ENCODE results near the gene PDE3A.

The PDE3A gene

DNA sequence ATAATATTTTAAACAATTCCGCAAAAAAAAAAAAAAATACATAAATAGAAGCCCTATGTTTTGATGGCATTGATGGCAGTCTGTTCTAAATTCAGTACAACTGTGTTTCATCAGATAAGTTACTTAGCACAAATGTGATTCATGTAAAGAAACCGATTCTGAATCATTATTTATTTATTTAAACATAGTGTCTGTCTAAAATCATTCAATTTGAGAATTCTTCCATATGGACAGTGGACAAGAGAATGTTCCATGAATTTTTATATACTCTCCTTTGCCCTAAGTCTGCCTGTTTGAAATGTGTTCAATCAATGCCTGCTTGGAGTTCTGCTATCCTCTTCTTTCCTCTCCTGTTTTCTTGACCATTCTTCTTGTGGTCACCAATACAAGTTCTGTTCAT, 126.5 kb downstream of the PDE3A start:
- no peak overlapping the region for H3K4me3 ChIP-seq (ENCODE audit: low read depth, low read length)
- TF ChIP-seq, protein P1, sequence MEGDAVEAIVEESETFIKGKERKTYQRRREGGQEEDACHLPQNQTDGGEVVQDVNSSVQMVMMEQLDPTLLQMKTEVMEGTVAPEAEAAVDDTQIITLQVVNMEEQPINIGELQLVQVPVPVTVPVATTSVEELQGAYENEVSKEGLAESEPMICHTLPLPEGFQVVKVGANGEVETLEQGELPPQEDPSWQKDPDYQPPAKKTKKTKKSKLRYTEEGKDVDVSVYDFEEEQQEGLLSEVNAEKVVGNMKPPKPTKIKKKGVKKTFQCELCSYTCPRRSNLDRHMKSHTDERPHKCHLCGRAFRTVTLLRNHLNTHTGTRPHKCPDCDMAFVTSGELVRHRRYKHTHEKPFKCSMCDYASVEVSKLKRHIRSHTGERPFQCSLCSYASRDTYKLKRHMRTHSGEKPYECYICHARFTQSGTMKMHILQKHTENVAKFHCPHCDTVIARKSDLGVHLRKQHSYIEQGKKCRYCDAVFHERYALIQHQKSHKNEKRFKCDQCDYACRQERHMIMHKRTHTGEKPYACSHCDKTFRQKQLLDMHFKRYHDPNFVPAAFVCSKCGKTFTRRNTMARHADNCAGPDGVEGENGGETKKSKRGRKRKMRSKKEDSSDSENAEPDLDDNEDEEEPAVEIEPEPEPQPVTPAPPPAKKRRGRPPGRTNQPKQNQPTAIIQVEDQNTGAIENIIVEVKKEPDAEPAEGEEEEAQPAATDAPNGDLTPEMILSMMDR (IDR thresholded peaks at IDR 0.05; ENCODE audit: borderline replicate concordance, insufficient read depth, low read depth, low read length): no peak

DNA sequence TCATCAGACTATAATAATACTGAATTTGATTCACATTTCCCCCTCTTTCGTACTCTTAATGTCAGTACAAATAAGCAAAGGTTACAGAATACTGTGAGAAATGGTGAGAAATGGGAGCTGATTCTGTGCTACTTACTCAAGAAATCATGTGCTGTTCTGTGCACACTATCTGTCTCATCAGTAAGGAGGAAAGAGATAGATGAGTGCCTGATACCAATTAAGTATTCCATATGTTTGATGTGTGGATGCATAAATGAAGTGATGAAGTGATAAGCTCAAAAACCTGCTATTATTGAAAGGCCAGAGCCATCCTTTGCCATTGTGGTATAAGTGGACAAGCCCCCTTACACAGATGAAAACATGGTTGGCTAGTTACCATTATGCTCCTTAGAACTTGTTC, 127.7 kb downstream of the PDE3A start:
- TF ChIP-seq, protein P1 (IDR thresholded peaks at IDR 0.05; ENCODE audit: borderline replicate concordance, insufficient read depth, low read depth, low read length): no peak
- no peak overlapping the region for H3K4me3 ChIP-seq (ENCODE audit: low read depth, low read length)

DNA sequence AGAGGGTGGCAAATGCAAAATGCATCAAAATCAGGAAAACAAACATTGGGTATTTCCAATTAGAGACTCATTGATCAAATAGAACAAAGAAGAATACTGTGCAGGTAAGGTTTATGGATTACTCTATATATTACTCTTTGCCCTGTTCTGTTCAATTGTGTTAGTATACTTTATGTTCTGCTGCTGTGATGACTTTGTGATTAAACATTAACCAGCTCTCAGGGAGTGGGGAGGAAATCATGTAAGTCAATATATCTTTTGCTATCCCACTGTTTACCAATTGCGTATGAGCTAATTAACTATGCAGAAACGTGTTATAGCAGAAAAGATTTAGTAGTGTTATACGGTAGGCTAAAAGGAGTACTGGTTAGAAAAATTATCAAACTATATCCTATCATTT, 129.4 kb downstream of the PDE3A start:
- TF ChIP-seq, protein P1 (IDR thresholded peaks at IDR 0.05; ENCODE audit: borderline replicate concordance, insufficient read depth, low read depth, low read length): no peak
- H3K4me3 ChIP-seq (ENCODE audit: low read depth, low read length): no peak overlapping the region

DNA sequence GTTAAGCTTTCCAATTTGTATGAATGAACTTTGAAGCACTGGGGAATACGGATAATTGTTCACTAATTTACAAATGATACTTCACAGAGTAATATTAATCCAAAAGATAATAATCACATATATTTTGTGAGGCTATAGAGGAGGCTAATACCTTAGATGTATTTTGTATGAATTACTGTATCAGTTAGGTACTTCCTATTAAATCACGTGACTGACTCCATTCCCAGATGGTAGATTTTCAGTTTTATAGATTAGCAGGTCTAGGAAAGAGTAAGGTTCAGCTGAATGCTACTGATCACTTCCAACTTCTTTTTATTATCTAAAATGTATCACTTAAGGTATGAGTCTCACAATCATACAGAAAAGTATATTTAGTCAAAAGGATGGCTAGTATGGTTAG, 133.6 kb downstream of the PDE3A start:
- no peak overlapping the region for H3K4me3 ChIP-seq (ENCODE audit: low read depth, low read length)
- TF ChIP-seq, protein P1 (IDR thresholded peaks at IDR 0.05; ENCODE audit: borderline replicate concordance, insufficient read depth, low read depth, low read length): no peak

DNA sequence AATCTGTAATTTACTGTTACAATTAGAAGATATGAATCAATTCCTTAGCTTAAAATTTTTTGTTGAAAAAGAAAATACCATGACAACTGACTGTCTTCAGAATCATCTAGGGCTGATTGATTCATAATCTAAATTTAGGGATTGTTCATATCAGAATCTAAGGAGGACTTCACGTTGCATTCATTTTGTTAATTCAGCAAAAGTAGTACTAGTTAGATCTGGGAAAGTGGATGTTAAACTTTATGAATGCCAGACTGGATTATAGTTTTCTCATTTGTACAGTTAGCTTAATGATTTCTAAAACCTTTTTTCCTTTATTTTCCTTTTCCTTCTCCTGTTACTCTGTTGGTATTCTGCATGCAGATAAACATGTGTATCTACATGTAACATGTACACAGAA, 135.5 kb downstream of the PDE3A start:
- TF ChIP-seq, protein P1 (IDR thresholded peaks at IDR 0.05; ENCODE audit: borderline replicate concordance, insufficient read depth, low read depth, low read length): no peak
- no peak overlapping the region for H3K4me3 ChIP-seq (ENCODE audit: low read depth, low read length)

DNA sequence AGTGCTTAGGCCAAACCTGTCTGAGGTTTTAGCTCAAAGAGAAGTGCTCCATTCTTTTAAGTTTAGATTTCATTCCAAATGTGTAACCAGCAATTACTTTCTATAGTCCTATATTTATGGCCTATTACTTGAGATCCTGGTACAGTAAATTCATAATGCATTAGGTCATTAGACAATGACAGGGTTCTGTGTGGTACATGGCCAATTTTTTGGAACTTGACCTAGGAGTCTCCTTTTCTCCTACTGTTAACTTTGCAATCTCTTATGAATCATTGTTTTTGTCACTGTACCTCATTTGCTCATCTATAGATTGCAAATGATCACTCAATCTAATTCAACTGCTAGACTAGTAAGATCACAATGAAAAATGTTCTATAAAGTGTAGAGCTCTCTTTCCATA, 136.7 kb downstream of the PDE3A start:
- TF ChIP-seq, protein P1 (IDR thresholded peaks at IDR 0.05; ENCODE audit: borderline replicate concordance, insufficient read depth, low read depth, low read length): no peak
- H3K4me3 ChIP-seq (ENCODE audit: low read depth, low read length): no peak overlapping the region

DNA sequence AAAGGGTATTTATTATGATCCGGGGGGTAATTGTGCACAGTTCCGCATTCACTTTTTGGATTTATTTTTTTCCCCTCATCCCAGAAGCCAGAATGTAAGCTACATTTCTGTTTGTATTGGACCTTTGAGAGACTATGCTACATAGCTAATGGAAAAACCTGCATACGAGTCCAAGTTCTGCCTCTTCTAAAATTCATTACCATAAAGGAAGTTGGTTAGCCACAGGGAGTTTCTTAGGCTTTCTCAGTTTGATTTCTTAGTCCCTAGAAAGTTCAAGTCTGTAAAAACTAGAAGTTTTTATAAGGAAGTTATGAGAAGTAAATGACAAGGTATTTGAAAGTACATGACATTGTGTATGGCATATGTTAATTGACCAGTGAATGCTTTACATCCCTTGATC, 138.7 kb downstream of the PDE3A start:
- TF ChIP-seq, protein P1 (IDR thresholded peaks at IDR 0.05; ENCODE audit: borderline replicate concordance, insufficient read depth, low read depth, low read length): no peak
- H3K4me3 ChIP-seq (ENCODE audit: low read depth, low read length): no peak overlapping the region
